ENCODE data around the gene RAMACL. TPM values are rescaled to one million over a fixed set of nuclear protein-coding genes. Genes with fewer than 3 reads are reported as not detected.

Gene RAMACL
- total and polyA plus RNA-seq, 2 of the 4 experiments (the other 2 are of a cell fraction) = 0.46 to 0.90 TPM

DNA sequence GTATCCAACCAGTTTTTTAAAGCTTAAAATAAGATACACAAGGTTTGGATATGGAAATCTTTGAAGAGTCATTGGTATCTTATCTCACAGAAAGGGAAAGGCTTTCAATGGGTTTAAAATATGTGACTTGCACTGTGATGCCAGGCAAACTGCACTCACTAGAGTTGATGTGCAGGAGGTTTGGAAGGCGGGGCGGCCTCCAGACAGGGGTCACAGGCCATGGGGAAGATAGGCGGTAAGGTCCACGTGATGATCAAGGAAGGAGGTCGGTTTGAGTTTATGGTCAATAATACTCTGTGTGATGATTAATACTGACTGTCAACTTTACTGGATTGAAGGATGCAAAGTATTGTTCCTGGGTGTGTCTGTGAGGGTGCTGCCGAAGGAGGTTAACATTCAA is 9.5 kb upstream of the RAMACL start:
- Histone ChIP-seq H4K8ac (ENCODE audit: low read depth in 2 of 2, low read length in 2 of 2) (peak overlapping the region; percentile 40 to 65), H3K9me1 (ENCODE audit: insufficient read depth, low read length) (peaks cover 31% of the 10 kb centered on the region), H4K91ac (ENCODE audit: insufficient read depth, low read depth, low read length) (peak overlapping the region; percentile 86), H2BK15ac (ENCODE audit: low read depth, low read length) (peak overlapping the region; percentile 80), H3K4me3 (ENCODE audit: insufficient read depth, low read depth, low read length) (no peak overlapping the region), H3K9ac (ENCODE audit: low read depth, low read length) (0 out of 2 replicates have a peak overlapping the region, but pooled peaks have one; percentile 37), H3K36me3 (ENCODE audit: control insufficient read depth, insufficient read depth, low read length) (peaks cover 7% of the 10 kb centered on the region; the same call in 1 of the 2 replicates), H3K27me3 (ENCODE audit: control insufficient read depth, insufficient read depth, low read length) (no peaks in the 10 kb centered on the region), H2AFZ (replicated peaks; ENCODE audit: low read length, poor library complexity) (no peak overlapping the region), H3K4ac (ENCODE audit: low read depth, low read length) (peak overlapping the region; percentile 93), H2BK20ac (ENCODE audit: low read depth, low read length) (peak overlapping the region; percentile 93), H3K4me2 (ENCODE audit: low read depth, low read length) (peak overlapping the region; percentile 43), H4K20me1 (ENCODE audit: insufficient read depth, low read length) (0 out of 2 replicates have a peak, but pooled peaks cover 3% of the 10 kb centered on the region), H2AK5ac (ENCODE audit: low read depth, low read length) (peak overlapping the region; percentile 97), H3K18ac (ENCODE audit: low read depth, low read length) (peak overlapping the region; percentile 98), H2BK5ac (ENCODE audit: low read depth, low read length, poor library complexity, severe bottlenecking) (peak overlapping the region; percentile 92), H3K56ac (ENCODE audit: extremely low read depth, insufficient read depth, low read length) (peak overlapping the region; percentile 81), H3K4me1 (ENCODE audit: control insufficient read depth, insufficient read depth, low read length) (peaks cover 49% of the 10 kb centered on the region), H3K27ac (ENCODE audit: insufficient read depth, low read length) (peak overlapping the region; percentile 92), H3K23ac (ENCODE audit: low read depth, low read length) (peak overlapping the region; percentile 18; the same call in 1 of the 2 replicates), H2AK9ac (replicated peaks; ENCODE audit: low read depth, low read length, poor library complexity) (peak overlapping the region; percentile 63), H2BK120ac (ENCODE audit: low read depth, low read length) (peak overlapping the region; percentile 96), H3K9me3 (ENCODE audit: control insufficient read depth, insufficient read depth, low read length) (no peaks in the 10 kb centered on the region), H3K14ac (replicated peaks; ENCODE audit: low read depth, low read length) (peak overlapping the region; percentile 86), H4K5ac (ENCODE audit: low read depth, low read length) (peak overlapping the region; percentile 90), H3K79me1 (ENCODE audit: low read depth in 1 of 2, low read length in 2 of 2) (peaks cover 46 to 71% of the 10 kb centered on the region in 2 experiments)
- TF ChIP-seq MXI1 (IDR thresholded peaks at IDR 0.05; ENCODE audit: borderline replicate concordance, low read depth, low read length) (no peak), RFX5 (IDR thresholded peaks at IDR 0.05; ENCODE audit: low read depth, low read length) (no peak), NFE2L2 (IDR thresholded peaks at IDR 0.05; ENCODE audit: low read depth, low read length) (no peak), MAZ (IDR thresholded peaks at IDR 0.05; ENCODE audit: borderline replicate concordance, low read depth, low read length) (no peak), SMC3 (IDR thresholded peaks at IDR 0.05; ENCODE audit: low read depth, low read length) (no peak), POLR2A (IDR thresholded peaks at IDR 0.05; ENCODE audit: low read depth, low read length) (no peak), BHLHE40 (IDR thresholded peaks at IDR 0.05; ENCODE audit: low read depth, low read length) (no peak), FOS (IDR thresholded peaks at IDR 0.05; ENCODE audit: low read depth, low read length) (no peak)
- TF ChIP-seq, protein P1, sequence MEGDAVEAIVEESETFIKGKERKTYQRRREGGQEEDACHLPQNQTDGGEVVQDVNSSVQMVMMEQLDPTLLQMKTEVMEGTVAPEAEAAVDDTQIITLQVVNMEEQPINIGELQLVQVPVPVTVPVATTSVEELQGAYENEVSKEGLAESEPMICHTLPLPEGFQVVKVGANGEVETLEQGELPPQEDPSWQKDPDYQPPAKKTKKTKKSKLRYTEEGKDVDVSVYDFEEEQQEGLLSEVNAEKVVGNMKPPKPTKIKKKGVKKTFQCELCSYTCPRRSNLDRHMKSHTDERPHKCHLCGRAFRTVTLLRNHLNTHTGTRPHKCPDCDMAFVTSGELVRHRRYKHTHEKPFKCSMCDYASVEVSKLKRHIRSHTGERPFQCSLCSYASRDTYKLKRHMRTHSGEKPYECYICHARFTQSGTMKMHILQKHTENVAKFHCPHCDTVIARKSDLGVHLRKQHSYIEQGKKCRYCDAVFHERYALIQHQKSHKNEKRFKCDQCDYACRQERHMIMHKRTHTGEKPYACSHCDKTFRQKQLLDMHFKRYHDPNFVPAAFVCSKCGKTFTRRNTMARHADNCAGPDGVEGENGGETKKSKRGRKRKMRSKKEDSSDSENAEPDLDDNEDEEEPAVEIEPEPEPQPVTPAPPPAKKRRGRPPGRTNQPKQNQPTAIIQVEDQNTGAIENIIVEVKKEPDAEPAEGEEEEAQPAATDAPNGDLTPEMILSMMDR (conservative IDR thresholded peaks at IDR 0.05; ENCODE audit: low read depth, low read length) = no peak
- WGBS, 2 experiments (ENCODE audit: extremely low coverage in 2 of 2, insufficient read length in 1 of 2) = 93% methylated on average over 5 of the region's 6 CpGs; no CpG with 5 or more reads in 1 of the 2 experiments
- in situ Hi-C loops (cut with MboI; ENCODE audit: low sequenced_read_pairs) (no loop called here), intact Hi-C loops (cut with micrococcal nuclease) (loop anchor here (2.0 kb wide), 1 partner anchor 31 kb away; the partner anchor contains the start of gene RPS6KA2), dilution Hi-C loops (cut with HindIII; ENCODE audit: low sequenced_read_pairs, unreplicated experiment) (no loop called here)
- no peak for ATAC-seq (ENCODE audit: low read depth)
- ChIA-PET CTCF (interaction anchor here (0.9 kb wide), 1 partner anchor 24 kb away, joined by 4 read pairs; no protein-coding TSS in a partner anchor), POLR2A (ENCODE audit: unreplicated experiment) (no interaction called here)
- DNase-seq = no peak
- BruUV-seq (replicated peaks) = no TSS peak

All from IMR-90 (cell line).